H9 (cell line): ENCODE results near the gene FAM76B. TPM values are rescaled to one million over a fixed set of nuclear protein-coding genes. Genes with fewer than 3 reads are reported as not detected.

ENCODE experiments used
- DNase-seq: peaks from one replicate; pipeline ENCODE4 v3.0.0-alpha.2; 2017
- H2AFZ ChIP-seq: one replicate; pipeline ENCODE4 v1.6.1; 2013; ENCODE audit warnings: mild to moderate bottlenecking, low read length, control low read depth, moderate library complexity
- H2AK5ac ChIP-seq: 2 replicates; pipeline ENCODE4 v1.6.1; 2013; ENCODE audit warnings: low read length, control low read depth, mixed read lengths; ENCODE audit not compliant: insufficient read length
- H2BK120ac ChIP-seq: one replicate; pipeline ENCODE4 v1.6.1; 2013; ENCODE audit warnings: low read depth, mild to moderate bottlenecking, low read length, control low read depth, inconsistent platforms; ENCODE audit not compliant: poor library complexity, severe bottlenecking
- H2BK12ac ChIP-seq: 2 replicates; pipeline ENCODE4 v1.6.1; 2013; ENCODE audit warnings: low read length, control low read depth, mixed read lengths, low read depth; ENCODE audit not compliant: insufficient read length
- H2BK15ac ChIP-seq: 2 replicates; pipeline ENCODE4 v1.6.1; 2013; ENCODE audit warnings: low read depth, low read length, control low read depth
- H2BK20ac ChIP-seq: one replicate; pipeline ENCODE4 v1.6.1; 2013; ENCODE audit warnings: low read depth, mild to moderate bottlenecking, low read length, control low read depth, inconsistent platforms; ENCODE audit not compliant: poor library complexity, severe bottlenecking
- H2BK5ac ChIP-seq: 2 replicates; pipeline ENCODE4 v1.6.1; 2013; ENCODE audit warnings: low read length, control low read depth, mixed read lengths; ENCODE audit not compliant: insufficient read length
- H3K14ac ChIP-seq: 2 replicates; pipeline ENCODE4 v1.6.1; 2013; ENCODE audit warnings: low read length, control low read depth; ENCODE audit not compliant: insufficient read depth
- H3K18ac ChIP-seq: 2 replicates; pipeline ENCODE4 v1.6.1; 2013; ENCODE audit warnings: low read depth, mild to moderate bottlenecking, mixed read lengths, low read length, control low read depth; ENCODE audit not compliant: insufficient read length
- H3K23ac ChIP-seq: 2 replicates; pipeline ENCODE4 v1.6.1; 2013; ENCODE audit warnings: low read length, control low read depth, mixed read lengths, low read depth; ENCODE audit not compliant: insufficient read length
- H3K23me2 ChIP-seq: 2 replicates; pipeline ENCODE4 v1.6.1; 2013; ENCODE audit warnings: low read depth, mild to moderate bottlenecking, mixed read lengths, low read length, control low read depth; ENCODE audit not compliant: insufficient read length, poor library complexity, severe bottlenecking
- H3K27ac ChIP-seq: 2 replicates; pipeline ENCODE4 v1.5.1; 2013; ENCODE audit warnings: low read length, control low read depth, mixed read lengths, low read depth; ENCODE audit not compliant: insufficient read length
- H3K27me3 ChIP-seq: 2 replicates; pipeline ENCODE4 v1.6.1; 2013; ENCODE audit warnings: low read length, control low read depth, inconsistent platforms; ENCODE audit not compliant: insufficient read depth
- H3K4ac ChIP-seq: 2 replicates; pipeline ENCODE4 v1.6.1; 2013; ENCODE audit warnings: low read depth, mild to moderate bottlenecking, control low read depth, inconsistent platforms, low read length, moderate library complexity
- H3K4me1 ChIP-seq: 2 replicates; pipeline ENCODE4 v1.6.1; 2013; ENCODE audit warnings: low read length, control low read depth, inconsistent platforms; ENCODE audit not compliant: insufficient read depth
- H3K4me2 ChIP-seq: 2 replicates; pipeline ENCODE4 v1.6.1; 2013; ENCODE audit warnings: low read length, control low read depth, mixed read lengths; ENCODE audit not compliant: insufficient read length, insufficient read depth
- H3K56ac ChIP-seq: 2 replicates; pipeline ENCODE4 v1.6.1; 2013; ENCODE audit warnings: low read depth, mild to moderate bottlenecking, mixed read lengths, low read length, control low read depth; ENCODE audit not compliant: insufficient read length
- H3K79me1 ChIP-seq: 2 replicates; pipeline ENCODE4 v1.6.1; 2013; ENCODE audit warnings: low read depth, mild to moderate bottlenecking, moderate library complexity, low read length, control low read depth, inconsistent platforms; ENCODE audit not compliant: insufficient read depth, poor library complexity, severe bottlenecking
- H3K79me2 ChIP-seq: 2 replicates; pipeline ENCODE4 v1.6.1; 2013; ENCODE audit warnings: low read length, control low read depth, inconsistent platforms; ENCODE audit not compliant: insufficient read depth
- H3K9ac ChIP-seq: 2 replicates; pipeline ENCODE4 v1.6.1; 2013; ENCODE audit warnings: low read length, control low read depth, mixed read lengths; ENCODE audit not compliant: insufficient read length; ENCODE audit errors: extremely low read depth
- H3K9me3 ChIP-seq: one replicate; pipeline ENCODE4 v1.6.1; 2013; ENCODE audit warnings: low read depth, low read length, inconsistent platforms; ENCODE audit not compliant: control insufficient read depth
- H3T11ph ChIP-seq: one replicate; pipeline ENCODE4 v1.6.1; 2013; ENCODE audit warnings: mild to moderate bottlenecking, low read length, control low read depth, inconsistent platforms
- H4K20me1 ChIP-seq: one replicate; pipeline ENCODE4 v1.6.1; 2013; ENCODE audit not compliant: control insufficient read depth, insufficient read length, insufficient read depth
- H4K5ac ChIP-seq: 2 replicates; pipeline ENCODE4 v1.6.1; 2013; ENCODE audit warnings: low read depth, mild to moderate bottlenecking, mixed read lengths, low read length, control low read depth; ENCODE audit not compliant: insufficient read length
- H4K8ac ChIP-seq: replicated peaks from 2 replicates; pipeline ENCODE4 v1.6.1; 2013; ENCODE audit warnings: low read length, control low read depth, mixed read lengths, low read depth; ENCODE audit not compliant: insufficient read length
- H4K91ac ChIP-seq: 2 replicates; pipeline ENCODE4 v1.6.1; 2013; ENCODE audit warnings: low read depth, mild to moderate bottlenecking, moderate library complexity, mixed read lengths, low read length, control low read depth; ENCODE audit not compliant: insufficient read length
- H3K27ac Mint-ChIP-seq, 3 experiments: 2 replicates in 2 of 3; 3 replicates in 1 of 3; pipeline ENCODE4 v1.8.0; 2020 to 2021; ENCODE audit warnings: mixed read lengths in 3 of 3, mild to moderate bottlenecking in 1 of 3, moderate library complexity in 1 of 3
- H3K27me3 Mint-ChIP-seq: 2 replicates; pipeline ENCODE4 v1.8.0; 2021; ENCODE audit warnings: low read depth, mild to moderate bottlenecking, moderate library complexity, mixed read lengths
- H3K36me3 Mint-ChIP-seq, 3 experiments: 2 replicates in 2 of 3; 3 replicates in 1 of 3; pipeline ENCODE4 v1.8.0; 2020 to 2021; ENCODE audit warnings: low read depth in 3 of 3, mixed read lengths in 3 of 3; ENCODE audit not compliant: insufficient read depth in 1 of 3
- H3K4me1 Mint-ChIP-seq, 2 experiments: 2 replicates each; pipeline ENCODE4 v1.8.0; 2020; ENCODE audit warnings: mixed read lengths in 2 of 2
- H3K4me3 Mint-ChIP-seq, 2 experiments: 2 replicates in 1 of 2; 3 replicates in 1 of 2; pipeline ENCODE4 v1.8.0; 2020 to 2021; ENCODE audit warnings: mild to moderate bottlenecking in 2 of 2, mixed read lengths in 2 of 2, moderate library complexity in 1 of 2
- H3K9me3 Mint-ChIP-seq, 2 experiments: 2 replicates in 1 of 2; 3 replicates in 1 of 2; pipeline ENCODE4 v1.8.0; 2020; ENCODE audit warnings: mild to moderate bottlenecking in 2 of 2, mixed read lengths in 2 of 2, moderate library complexity in 1 of 2
- CTCF ChIP-seq: fragments of 200-600 bp; sonication (generic); conservative IDR thresholded peaks from 3 replicates; pipeline ENCODE4 v1.8.0; 2021; ENCODE audit warnings: antibody characterized with exemption, mild to moderate bottlenecking
- WGBS: extraction: QIAGEN DNeasy Blood & Tissue Kit; methylation state at CpG from one replicate; pipeline ENCODE4 v1.1.7; 2013; ENCODE audit warnings: missing lambda C conversion rate, low lambda C conversion rate, mixed read lengths; ENCODE audit not compliant: insufficient read length; ENCODE audit errors: extremely low coverage; 5-methylcytosine and 5-hydroxymethylcytosine counted together
- total RNA-seq: library from RNA; stranded (reverse); gene quantifications from 2 replicates; pipeline ENCODE4 v1.2.1, GENCODE V29; 2021

FAM76B gene
- total RNA-seq, 1 experiment from 2014 or later = 31.5 TPM

DNA sequence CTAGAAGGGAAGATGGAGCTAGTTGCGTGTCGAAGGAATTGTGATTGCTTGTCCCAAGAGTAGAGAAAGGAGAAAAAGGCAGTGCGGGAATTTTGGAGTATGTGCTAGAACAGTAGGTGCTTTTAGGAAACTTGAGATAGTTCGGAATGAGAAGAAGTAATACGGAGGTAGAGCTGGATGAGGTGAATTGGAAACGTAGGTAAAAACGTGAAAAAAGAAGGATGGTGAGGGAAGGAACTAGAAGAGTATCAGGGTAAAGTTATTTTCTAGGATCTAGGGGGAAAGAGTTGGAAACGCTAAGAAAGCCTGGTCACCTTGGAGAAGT, 2.1 kb upstream of the FAM76B start:
- Histone ChIP-seq H4K20me1 (no peaks in the 10 kb centered on the region), H3K79me2 (peaks cover 22% of the 10 kb centered on the region; the same call in 1 of the 2 replicates)

More for the DNA sequence above, 2.1 kb upstream of the FAM76B start:
- Histone ChIP-seq H3K14ac (no peak overlapping the region), H2BK120ac (no peak overlapping the region), H3K56ac (no peak overlapping the region), H3K79me1 (no peaks in the 10 kb centered on the region), H2AK5ac (no peak overlapping the region), H2BK15ac (no peak overlapping the region), H3K9me3 (no peaks in the 10 kb centered on the region), H2BK5ac (no peak overlapping the region), H3K27me3 (no peaks in the 10 kb centered on the region), H2BK12ac (no peak overlapping the region), H3K4me1 (no peaks in the 10 kb centered on the region), H3K9ac (peak overlapping the region; percentile 98), H3K4me2 (peak overlapping the region; percentile 93), H3K23ac (no peak overlapping the region), H3K27ac (no peak overlapping the region), H3K23me2 (peaks cover 8% of the 10 kb centered on the region), H4K5ac (no peak overlapping the region), H3T11ph (no peak overlapping the region), H4K91ac (no peak overlapping the region), H4K8ac (no peak overlapping the region), H3K18ac (no peak overlapping the region), H3K4ac (no peak overlapping the region), H2AFZ (no peak overlapping the region), H2BK20ac (no peak overlapping the region)
- no peaks in the 10 kb centered on the region for H3K27me3 Mint-ChIP-seq
- H3K9me3 Mint-ChIP-seq = no peaks in the 10 kb centered on the region
- H3K4me1 Mint-ChIP-seq = peaks cover 36 to 40% of the 10 kb centered on the region in 2 experiments
- peaks cover 6 to 22% (median 12%) of the 10 kb centered on the region in 3 experiments; a peak in 6 of 7 replicates for H3K36me3 Mint-ChIP-seq
- no peak for DNase-seq
- 100% methylated on average over 4 of the region's 8 CpGs for WGBS
- H3K27ac Mint-ChIP-seq = peak overlapping the region in 2 of 3 experiments; percentile 27 to 69; a peak in 4 of 7 replicates
- TF ChIP-seq CTCF = no peak
- H3K4me3 Mint-ChIP-seq = peak overlapping the region; percentile 95 to 98
